Esophagus mucosa (tissue), 1 donor: Measurements from ENCODE around the gene LAMA4. TPM values are rescaled to one million over a fixed set of nuclear protein-coding genes. Genes with fewer than 3 reads are reported as not detected.

Source experiments
- ATAC-seq: fragments of 200-7000 bp; cut with Tn5 transposase; one replicate; pipeline ENCODE4 v1.9.1; 2020
- total RNA-seq: library from RNA; stranded (reverse); gene quantifications from one replicate; pipeline ENCODE4 v1.2.4, GENCODE V29; 2023
- donor health status: DM: yes; HTN: yes; CAD: no.

LAMA4 gene, protein sequence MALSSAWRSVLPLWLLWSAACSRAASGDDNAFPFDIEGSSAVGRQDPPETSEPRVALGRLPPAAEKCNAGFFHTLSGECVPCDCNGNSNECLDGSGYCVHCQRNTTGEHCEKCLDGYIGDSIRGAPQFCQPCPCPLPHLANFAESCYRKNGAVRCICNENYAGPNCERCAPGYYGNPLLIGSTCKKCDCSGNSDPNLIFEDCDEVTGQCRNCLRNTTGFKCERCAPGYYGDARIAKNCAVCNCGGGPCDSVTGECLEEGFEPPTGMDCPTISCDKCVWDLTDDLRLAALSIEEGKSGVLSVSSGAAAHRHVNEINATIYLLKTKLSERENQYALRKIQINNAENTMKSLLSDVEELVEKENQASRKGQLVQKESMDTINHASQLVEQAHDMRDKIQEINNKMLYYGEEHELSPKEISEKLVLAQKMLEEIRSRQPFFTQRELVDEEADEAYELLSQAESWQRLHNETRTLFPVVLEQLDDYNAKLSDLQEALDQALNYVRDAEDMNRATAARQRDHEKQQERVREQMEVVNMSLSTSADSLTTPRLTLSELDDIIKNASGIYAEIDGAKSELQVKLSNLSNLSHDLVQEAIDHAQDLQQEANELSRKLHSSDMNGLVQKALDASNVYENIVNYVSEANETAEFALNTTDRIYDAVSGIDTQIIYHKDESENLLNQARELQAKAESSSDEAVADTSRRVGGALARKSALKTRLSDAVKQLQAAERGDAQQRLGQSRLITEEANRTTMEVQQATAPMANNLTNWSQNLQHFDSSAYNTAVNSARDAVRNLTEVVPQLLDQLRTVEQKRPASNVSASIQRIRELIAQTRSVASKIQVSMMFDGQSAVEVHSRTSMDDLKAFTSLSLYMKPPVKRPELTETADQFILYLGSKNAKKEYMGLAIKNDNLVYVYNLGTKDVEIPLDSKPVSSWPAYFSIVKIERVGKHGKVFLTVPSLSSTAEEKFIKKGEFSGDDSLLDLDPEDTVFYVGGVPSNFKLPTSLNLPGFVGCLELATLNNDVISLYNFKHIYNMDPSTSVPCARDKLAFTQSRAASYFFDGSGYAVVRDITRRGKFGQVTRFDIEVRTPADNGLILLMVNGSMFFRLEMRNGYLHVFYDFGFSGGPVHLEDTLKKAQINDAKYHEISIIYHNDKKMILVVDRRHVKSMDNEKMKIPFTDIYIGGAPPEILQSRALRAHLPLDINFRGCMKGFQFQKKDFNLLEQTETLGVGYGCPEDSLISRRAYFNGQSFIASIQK (N-terminal part only)
- 8.0 TPM for total RNA-seq

- ATAC-seq, result peak; percentile 67
These were observed at the start of gene LAMA4 for GRCh38 chr6:112253841-112254816. TSS of gene LAMA4 (minus strand) at chr6:112254567. CDS start at chr6:112254150, 417 bp downstream.

- no peak for ATAC-seq
These were observed 47.9 kb upstream of the LAMA4 start for GRCh38 chr6:112302142-112302705.

DNA sequence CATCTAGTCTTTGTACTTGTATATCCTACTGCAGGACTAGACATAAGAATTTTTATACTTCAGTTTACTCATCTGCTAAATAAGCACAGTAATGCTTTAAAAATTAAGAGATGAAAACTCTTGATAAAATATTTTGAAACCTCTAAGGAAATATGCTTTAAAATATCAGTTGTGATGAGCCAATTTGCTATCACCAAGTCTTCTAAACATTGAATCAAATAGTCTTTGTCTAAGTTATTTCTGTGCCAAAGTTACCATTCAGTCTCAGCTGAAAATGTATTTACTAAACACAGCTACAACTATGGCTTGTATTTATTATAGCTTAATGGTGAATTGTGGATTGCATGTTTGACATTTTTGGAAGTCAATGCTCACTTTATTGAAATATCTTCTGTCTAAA, 46.5 kb upstream of the LAMA4 start:
- ATAC-seq, result no peak

DNA sequence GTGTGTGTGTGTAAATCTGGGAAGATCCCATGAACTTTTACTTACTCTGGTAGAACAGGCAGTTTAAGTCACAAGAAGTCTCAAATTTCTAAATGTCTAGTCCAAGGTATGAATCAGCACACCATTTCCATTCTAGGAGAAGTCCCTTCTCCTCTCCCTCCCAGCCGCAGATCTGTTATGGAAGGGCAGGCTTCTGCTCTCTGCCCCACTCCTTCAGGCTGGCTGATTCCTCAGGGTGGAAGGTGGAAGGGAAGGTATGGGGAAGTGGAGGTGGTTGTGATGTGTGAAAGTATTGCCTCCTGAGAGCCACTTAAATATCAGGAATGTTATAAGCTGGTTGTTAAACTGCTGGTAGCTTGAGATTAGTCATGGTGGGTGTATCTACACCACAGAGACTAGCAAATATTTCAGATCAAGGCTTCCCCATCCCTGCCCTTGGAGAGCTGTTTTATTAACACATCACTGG, 44.5 kb upstream of the LAMA4 start:
- ATAC-seq, result no peak

DNA sequence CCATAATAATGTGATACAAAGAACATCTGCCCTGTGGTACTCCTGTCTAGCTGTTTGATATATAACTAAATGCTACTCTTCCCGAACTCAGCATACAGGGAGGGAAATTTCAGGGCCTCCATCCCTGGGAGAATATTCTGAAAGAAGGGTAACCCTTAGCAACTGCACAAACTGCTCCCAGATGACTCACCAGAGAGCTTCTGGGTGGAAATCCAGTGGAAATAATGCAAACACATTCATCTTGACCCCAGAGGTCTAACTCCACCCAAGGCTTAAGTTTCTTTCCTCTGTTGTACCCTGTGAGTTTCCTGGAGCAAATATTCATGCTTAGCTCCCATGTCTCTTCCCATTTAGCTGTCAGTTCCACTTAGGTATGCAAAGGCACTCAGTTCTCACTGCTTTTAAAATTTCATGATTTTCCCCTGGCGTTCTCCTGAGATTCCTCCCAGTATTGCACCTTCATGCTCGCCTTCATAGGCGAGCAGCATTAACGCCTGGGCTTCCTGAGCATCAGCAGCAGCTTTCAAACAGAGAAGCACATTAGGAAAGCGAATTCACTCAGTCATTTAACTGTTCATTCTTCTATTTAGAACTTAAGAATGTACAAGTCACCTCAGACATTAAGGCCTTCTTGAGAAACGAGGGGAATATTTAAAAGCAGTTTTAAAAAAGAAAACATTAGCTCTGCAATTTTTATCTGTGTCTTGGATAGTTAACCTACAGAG, 43.8 kb upstream of the LAMA4 start:
- ATAC-seq, result no peak

DNA sequence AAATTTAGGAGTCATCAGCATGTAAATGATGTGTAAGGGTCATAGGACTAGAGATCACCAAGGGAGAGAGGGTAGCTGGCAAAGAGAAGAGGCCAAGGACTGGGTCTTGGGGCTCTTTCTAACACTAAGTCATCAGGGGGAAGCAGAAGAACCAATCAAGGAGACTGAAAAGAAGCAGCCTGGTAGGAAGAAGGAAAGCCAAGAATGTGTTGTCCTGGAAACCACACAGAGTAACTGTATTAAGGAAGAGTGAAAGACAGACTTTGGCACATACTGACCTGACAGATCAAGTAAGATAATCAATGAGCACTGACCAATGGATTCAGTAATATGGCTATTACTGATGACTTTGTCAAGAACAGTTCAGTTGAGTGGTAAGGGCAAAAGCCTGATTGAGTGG, 42.3 kb upstream of the LAMA4 start:
- no peak for ATAC-seq

- ATAC-seq, result no peak
These were observed 41.8 kb upstream of the LAMA4 start for GRCh38 chr6:112296122-112296521.

- no peak for ATAC-seq
These were observed 36.9 kb upstream of the LAMA4 start for GRCh38 chr6:112291161-112291762.

- ATAC-seq, result no peak
These were observed 34.7 kb upstream of the LAMA4 start for GRCh38 chr6:112289038-112289566.

GRCh38 chr6:112288475-112288874, 34.1 kb upstream of the LAMA4 start:
- ATAC-seq, result no peak

- ATAC-seq, result no peak
These were observed 33.3 kb upstream of the LAMA4 start for GRCh38 chr6:112287577-112288225.

DNA sequence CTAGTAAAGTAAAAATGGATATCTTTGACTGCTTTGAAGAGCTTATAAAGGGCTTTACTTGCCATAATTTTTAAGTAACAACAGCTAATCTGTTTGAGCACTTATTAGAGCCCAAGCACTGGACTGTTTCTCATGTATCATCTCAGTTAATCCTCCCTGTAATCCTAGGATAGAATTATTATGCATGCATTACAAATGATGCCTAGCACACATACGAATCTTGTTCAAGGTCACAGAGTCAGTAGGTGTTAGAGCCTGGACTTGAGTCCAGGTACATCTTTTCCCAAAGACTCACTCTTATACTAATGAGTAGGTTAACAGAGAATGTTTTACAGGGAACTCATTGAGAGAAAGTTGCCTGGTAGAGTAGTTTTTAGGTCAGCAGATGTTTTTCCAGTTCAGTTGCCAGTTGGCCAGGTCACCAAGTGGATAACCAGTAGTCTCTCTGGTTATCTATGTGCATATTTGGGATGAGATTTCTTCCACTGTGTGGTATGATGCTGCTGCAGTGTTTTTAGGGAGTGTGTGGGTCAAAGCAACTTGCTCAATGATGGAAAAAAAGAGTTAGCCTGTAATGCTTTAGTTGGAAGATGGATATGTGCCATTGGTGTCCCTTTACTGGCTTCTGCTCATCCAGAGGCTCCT, 32.3 kb upstream of the LAMA4 start:
- ATAC-seq, result no peak

- no peak for ATAC-seq
These were observed 31.6 kb upstream of the LAMA4 start for GRCh38 chr6:112286010-112286409.

GRCh38 chr6:112284603-112285002, 30.2 kb upstream of the LAMA4 start:
- ATAC-seq, result no peak

DNA sequence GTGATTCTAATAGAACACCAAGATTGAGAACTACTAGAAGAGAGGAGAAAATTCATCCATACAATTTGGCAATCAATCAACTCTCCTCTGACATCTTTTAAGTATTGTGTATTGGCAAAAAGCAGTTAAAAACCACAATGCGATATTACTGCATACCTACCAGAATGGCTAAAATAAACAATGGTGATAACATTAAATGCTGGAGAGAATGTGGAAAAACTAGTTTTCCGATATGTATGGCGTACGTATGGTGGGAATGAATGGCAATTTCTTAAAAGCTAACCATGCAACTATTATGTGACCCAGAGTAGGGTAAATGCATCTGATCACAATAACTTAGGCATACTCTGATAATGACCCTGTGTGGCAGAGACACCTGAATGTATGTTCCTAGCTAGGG, 29.3 kb upstream of the LAMA4 start:
- no peak for ATAC-seq

DNA sequence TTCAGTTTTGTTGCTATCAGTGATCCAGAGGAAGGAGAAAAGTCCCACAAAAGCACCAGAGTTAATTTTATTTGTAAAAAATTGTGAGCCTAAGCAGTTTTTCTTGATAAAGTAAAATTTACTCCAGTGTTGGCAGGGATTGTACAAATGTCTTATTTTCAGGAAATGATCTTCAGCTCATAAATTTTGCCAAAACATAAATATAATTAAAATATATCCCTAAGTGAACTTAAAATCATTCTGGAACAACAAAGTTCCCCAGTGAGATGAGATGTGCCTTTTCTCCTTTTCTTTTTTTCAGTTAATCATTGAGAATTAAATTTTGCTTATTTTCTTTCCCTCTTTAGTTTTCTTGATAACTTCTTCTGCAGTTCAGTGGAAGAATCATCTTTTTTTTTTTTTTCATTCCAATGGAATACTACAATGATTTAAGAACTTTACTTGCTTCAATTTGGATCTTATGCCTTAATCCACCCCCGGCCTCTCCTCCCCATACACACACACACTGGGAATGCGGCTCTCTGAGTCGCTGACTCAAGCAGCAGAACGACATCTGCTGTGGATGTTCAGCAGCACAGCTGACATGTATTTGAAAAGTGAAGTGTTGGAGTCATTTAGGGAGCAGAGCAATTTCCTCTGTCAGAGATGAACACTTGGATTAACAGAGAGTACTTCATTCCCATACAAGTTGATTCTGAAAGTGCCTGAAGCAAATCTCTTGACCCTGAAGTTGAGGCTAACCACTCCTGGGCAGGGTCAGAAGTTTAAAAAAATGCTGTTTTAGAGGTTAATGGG, 27.7 kb upstream of the LAMA4 start:
- peak; percentile 53 for ATAC-seq

DNA sequence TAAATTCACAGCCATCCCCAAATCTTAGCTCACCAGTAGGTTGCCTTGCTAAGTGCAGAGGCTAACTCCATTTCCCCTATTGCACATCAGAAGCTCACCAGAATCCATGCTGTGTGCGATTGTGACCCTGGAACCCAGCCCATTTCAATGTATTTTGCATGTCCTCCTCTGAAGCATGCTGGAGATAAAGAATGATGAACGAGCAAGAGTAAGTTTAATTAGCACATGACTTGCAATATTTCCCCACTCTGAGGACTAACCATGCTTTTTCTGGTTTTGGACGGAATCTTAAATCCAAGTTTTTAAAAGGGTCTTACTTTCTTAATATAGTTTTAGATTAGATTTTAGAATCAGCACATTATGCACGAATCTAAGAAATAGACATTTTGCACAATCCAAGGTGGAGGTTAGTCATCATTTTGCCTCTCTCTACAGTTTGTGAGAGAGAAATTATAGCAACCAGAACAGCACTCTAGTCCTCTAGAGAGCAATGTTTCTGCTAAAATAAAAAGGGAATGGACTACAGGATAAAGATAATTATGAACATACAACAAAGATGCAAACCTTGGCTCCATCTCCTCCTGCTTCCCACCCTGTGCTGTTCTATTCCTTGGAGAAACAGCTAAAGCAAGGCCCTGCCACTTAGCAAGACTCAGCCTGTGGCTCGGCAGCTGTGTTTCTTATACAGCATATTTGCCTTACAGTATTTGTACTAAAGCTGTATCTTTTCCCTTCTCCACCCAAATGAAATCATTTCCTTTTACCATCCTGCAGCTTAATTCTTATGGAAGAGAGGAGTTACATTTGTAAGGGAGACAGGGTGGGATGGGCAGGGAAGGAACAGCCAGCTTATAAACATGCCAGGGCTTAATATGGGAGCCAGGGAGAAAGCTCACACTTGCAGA, 24.9 kb upstream of the LAMA4 start:
- ATAC-seq, result no peak
